SK-N-SH treated with all-trans-retinoic acid at 6 μM for 48 hours (cell line): ENCODE measurements around the gene ILF3.

ENCODE experiments used
- ARNTL ChIP-seq: fragments of 450-650 bp; formaldehyde crosslinking; IDR thresholded peaks from 2 replicates; pipeline ENCODE4 v1.5.0; 2020; ENCODE audit warnings: low read depth, mild to moderate bottlenecking, moderate library complexity, borderline replicate concordance
- BACH2 ChIP-seq: fragments of 250-450 bp; sonication (Bioruptor Pico); IDR thresholded peaks from 2 replicates; pipeline ENCODE4 v1.9.0; 2021; ENCODE audit warnings: mild to moderate bottlenecking, borderline replicate concordance
- PPARA ChIP-seq: fragments of 250-450 bp; sonication (Bioruptor Pico); IDR thresholded peaks from 2 replicates; pipeline ENCODE4 v1.5.0; 2020; ENCODE audit warnings: mild to moderate bottlenecking, borderline replicate concordance
- SNAI2 ChIP-seq: fragments of 250-450 bp; sonication (Bioruptor Pico); IDR thresholded peaks from 2 replicates; pipeline ENCODE4 v1.5.0; 2020; ENCODE audit warnings: mild to moderate bottlenecking, moderate library complexity
- TCF4 ChIP-seq: fragments of 250-450 bp; sonication (Bioruptor Pico); IDR thresholded peaks from 2 replicates; pipeline ENCODE4 v1.8.0; 2021; ENCODE audit warnings: mild to moderate bottlenecking, moderate library complexity, borderline replicate concordance
- TOX ChIP-seq: fragments of 250-450 bp; sonication (Bioruptor Pico); IDR thresholded peaks from 2 replicates; pipeline ENCODE4 v1.8.0; 2021; ENCODE audit warnings: mild to moderate bottlenecking, moderate library complexity, borderline replicate concordance
- ZC3H10 ChIP-seq: fragments of 250-450 bp; sonication (Bioruptor Pico); IDR thresholded peaks from 2 replicates; pipeline ENCODE4 v1.5.1; 2021; ENCODE audit warnings: mild to moderate bottlenecking, moderate library complexity
- ZFP3 ChIP-seq: fragments of 250-450 bp; sonication (Bioruptor Pico); IDR thresholded peaks from 2 replicates; pipeline ENCODE4 v1.5.0; 2020; ENCODE audit warnings: mild to moderate bottlenecking, moderate library complexity
- ZFP30 ChIP-seq: fragments of 450-650 bp; formaldehyde crosslinking; IDR thresholded peaks from 2 replicates; pipeline ENCODE4 v1.5.0; 2022; ENCODE audit warnings: mild to moderate bottlenecking, moderate library complexity
- ZNF565 ChIP-seq: fragments of 450-650 bp; formaldehyde crosslinking; conservative IDR thresholded peaks from 2 replicates; pipeline ENCODE4 v1.5.0; 2020; ENCODE audit warnings: low read depth, mild to moderate bottlenecking, moderate library complexity
- ZNF70 ChIP-seq: fragments of 450-650 bp; formaldehyde crosslinking; IDR thresholded peaks from 2 replicates; pipeline ENCODE4 v1.5.0; 2020; ENCODE audit warnings: mild to moderate bottlenecking, moderate library complexity
- ZNF8 ChIP-seq: fragments of 450-650 bp; formaldehyde crosslinking; IDR thresholded peaks from 2 replicates; pipeline ENCODE4 v1.5.0; 2020; ENCODE audit warnings: mild to moderate bottlenecking, moderate library complexity
- TF ChIP-seq, protein P1 (sequence below): fragments of 250-450 bp; sonication (Bioruptor Pico); IDR thresholded peaks from 2 replicates; pipeline ENCODE4 v1.8.0; 2020; ENCODE audit warnings: mild to moderate bottlenecking, moderate library complexity, borderline replicate concordance
- TF ChIP-seq, protein P2 (sequence below): fragments of 250-450 bp; sonication (Bioruptor Pico); IDR thresholded peaks from 2 replicates; pipeline ENCODE4 v1.5.1; 2020; ENCODE audit warnings: low read depth, mild to moderate bottlenecking, moderate library complexity

DNA sequence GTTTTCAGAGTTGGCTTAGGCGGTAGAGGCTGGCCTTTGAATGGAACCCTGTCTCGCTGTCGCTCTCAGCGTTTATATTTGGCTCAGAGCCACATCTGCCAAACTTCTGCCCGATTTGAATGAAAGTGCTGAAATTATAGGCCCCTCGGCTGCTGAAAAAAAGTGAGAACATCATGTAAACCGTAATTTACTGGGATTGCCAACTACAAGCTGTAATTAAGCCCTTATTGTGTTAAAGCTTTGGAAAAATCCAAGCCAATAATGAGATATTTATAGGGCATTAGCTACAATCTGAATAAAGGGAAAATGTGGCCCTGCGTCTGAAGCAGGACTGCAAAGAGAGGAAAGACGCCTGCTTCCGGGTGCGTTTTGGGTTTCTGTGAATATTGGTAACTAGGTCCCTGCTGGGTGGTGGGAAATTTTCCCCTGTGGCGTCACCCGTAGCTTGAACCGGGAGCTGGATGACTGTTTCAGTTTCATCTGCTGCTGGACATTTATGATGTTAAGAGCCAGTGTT, 73.6 kb downstream of the ILF3 start:
- TF ChIP-seq, protein P1, sequence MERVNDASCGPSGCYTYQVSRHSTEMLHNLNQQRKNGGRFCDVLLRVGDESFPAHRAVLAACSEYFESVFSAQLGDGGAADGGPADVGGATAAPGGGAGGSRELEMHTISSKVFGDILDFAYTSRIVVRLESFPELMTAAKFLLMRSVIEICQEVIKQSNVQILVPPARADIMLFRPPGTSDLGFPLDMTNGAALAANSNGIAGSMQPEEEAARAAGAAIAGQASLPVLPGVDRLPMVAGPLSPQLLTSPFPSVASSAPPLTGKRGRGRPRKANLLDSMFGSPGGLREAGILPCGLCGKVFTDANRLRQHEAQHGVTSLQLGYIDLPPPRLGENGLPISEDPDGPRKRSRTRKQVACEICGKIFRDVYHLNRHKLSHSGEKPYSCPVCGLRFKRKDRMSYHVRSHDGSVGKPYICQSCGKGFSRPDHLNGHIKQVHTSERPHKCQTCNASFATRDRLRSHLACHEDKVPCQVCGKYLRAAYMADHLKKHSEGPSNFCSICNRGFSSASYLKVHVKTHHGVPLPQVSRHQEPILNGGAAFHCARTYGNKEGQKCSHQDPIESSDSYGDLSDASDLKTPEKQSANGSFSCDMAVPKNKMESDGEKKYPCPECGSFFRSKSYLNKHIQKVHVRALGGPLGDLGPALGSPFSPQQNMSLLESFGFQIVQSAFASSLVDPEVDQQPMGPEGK (CRISPR knock-in tag): no peak
- TF ChIP-seq ZNF70 (CRISPR knock-in tag): no peak
- TF ChIP-seq, protein P2, sequence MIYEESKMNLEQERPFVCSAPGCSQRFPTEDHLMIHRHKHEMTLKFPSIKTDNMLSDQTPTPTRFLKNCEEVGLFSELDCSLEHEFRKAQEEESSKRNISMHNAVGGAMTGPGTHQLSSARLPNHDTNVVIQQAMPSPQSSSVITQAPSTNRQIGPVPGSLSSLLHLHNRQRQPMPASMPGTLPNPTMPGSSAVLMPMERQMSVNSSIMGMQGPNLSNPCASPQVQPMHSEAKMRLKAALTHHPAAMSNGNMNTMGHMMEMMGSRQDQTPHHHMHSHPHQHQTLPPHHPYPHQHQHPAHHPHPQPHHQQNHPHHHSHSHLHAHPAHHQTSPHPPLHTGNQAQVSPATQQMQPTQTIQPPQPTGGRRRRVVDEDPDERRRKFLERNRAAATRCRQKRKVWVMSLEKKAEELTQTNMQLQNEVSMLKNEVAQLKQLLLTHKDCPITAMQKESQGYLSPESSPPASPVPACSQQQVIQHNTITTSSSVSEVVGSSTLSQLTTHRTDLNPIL (CRISPR knock-in tag): no peak
- no peak for TF ChIP-seq PPARA (CRISPR knock-in tag)
- TF ChIP-seq ZNF565: no peak
- TF ChIP-seq ZFP30: no peak
- TF ChIP-seq SNAI2 (CRISPR knock-in tag): no peak
- no peak for TF ChIP-seq ZNF8 (CRISPR knock-in tag)
- TF ChIP-seq TOX: no peak
- TF ChIP-seq ZC3H10 (CRISPR knock-in tag): no peak
- TF ChIP-seq TCF4 (CRISPR knock-in tag): no peak
- no peak for TF ChIP-seq ZFP3 (CRISPR knock-in tag)
- no peak for TF ChIP-seq BACH2 (CRISPR knock-in tag)
- TF ChIP-seq ARNTL: no peak
